Measurements from ENCODE around the gene RAD17.

- no peak for TF ChIP-seq CTCF (IDR thresholded peaks at IDR 0.05; ENCODE audit: insufficient read depth, low read length)
- TF ChIP-seq SPI1 (IDR thresholded peaks at IDR 0.05; ENCODE audit: borderline replicate concordance, low read depth) = no peak
- no peak for TF ChIP-seq REST (IDR thresholded peaks at IDR 0.05; ENCODE audit: insufficient replicate concordance, low read depth)
- no peak for TF ChIP-seq POLR2AphosphoS5 (IDR thresholded peaks at IDR 0.05; ENCODE audit: low read depth)
- TF ChIP-seq GABPA (IDR thresholded peaks at IDR 0.05; ENCODE audit: low read depth) = no peak
These were observed 80.5 kb downstream of the RAD17 start for GRCh38 chr5:69450116-69450515.
